Activated CD4-positive, alpha-beta T cell treated with anti-CD3 and anti-CD28 coated beads, Interleukin-2, amount 50 U/mL, for 24 hours (primary cell): ENCODE results near the gene GUCA1C.
A peak's percentile ranks its signal among the peaks of the same experiment; 100 is the strongest.

Source experiments
- DNase-seq, 2 donors: peaks; one replicate each; pipeline ENCODE4 v3.0.0-alpha.2; 2020; ENCODE audit warnings: low read depth in 1 of 2, low spot score in 1 of 2

The GUCA1C gene

GRCh38 chr3:108914774-108915641, 38.7 kb downstream of the GUCA1C start:
- peak; percentile 23 to 65 for DNase-seq

DNA sequence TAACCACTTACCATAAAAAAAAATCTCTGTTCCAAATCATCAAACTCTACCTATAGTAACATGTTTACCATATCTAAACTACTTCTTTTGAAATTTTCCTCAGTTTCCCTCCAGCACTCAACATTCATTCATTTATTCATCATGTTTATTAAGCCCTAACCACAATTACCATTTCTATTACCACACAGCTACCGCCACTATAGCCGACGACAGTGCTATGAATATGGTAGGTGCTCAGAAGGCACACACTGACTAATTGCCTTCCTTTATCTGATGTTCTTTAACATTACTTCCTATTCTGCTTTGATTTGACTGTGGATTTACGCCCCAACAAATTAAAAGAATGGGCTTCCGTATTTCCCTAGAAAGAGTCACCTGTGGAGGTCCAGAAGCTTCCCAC, 43.9 kb downstream of the GUCA1C start:
- no peak for DNase-seq

DNA sequence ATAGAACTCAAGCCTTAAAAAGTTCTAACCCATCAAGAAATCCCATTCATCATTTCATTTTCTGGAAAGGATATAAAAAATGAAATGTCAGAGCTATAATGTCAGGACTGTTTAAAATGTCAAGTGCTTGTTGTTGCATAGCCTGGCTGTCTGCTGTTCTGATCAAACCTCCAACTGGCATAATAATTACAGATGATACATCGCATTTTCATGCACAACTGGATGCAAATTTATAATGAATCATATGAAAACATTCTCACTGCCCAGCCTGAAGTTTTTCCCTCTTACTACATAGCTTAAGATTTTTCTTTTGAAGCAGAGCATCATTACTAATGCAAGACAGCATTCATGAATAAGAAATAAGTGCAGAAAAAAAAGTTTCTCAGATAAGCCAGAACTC, 46.5 kb downstream of the GUCA1C start:
- no peak for DNase-seq

GRCh38 chr3:108899530-108899929, 54.1 kb downstream of the GUCA1C start:
- no peak for DNase-seq

DNA sequence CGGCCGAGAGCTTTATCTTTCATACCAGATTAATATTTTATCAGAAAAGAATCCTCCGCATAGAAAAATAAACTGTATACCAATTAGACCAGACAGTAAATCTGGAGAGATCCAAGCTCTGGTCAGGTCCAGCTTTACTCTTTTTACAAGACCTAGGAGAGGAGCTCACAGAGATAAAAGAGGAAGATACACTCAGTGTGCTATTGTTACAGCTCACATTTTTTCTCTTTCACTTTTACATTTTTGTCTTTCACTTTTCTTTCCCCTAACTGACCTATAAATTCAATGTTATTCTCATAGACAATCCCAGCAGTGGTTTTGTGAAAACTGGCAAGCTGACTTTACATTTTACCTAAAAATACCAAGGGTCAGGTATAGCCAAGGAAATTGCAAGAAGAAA, 55.8 kb downstream of the GUCA1C start:
- no peak for DNase-seq

DNA sequence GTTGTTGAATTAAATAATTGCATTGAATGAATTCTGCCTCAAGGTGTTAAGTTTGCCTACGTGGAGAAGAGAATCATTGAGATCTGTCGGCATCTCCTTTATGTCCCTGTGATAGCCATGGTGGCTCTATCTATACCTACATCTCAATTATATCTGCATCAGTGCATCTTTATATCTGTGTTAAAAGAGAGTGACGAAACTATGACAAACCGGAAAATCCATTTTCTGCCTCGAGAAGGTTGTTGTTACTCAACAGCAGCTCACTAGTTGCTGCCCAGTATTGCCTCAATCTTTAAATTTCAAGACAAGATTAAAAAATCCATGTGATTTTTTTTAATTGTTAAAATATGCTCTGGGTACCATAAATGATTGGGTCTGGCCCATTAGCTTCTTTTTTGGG, 58.7 kb downstream of the GUCA1C start:
- no peak for DNase-seq

DNA sequence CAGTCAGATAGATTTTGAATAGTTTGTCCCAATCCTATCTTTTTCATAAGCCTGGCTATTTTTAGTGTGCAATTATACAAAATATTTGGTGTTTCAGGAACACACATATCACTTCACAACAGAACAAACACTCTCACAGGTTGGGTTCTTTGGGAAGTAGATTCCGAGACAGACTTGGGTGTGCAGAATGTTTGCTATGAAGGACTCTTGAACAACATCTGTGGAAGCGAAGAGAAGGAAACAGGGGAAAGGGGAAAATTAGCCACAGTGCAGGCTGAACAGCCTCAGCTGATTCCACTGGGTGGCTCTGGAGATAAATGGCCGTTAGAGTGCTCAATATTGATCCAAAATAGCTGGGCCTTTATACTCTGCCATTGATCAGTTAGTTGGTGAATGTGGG, 61.8 kb downstream of the GUCA1C start:
- no peak for DNase-seq

- DNase-seq: no peak
Measured at GRCh38 chr3:108887777-108888176, 65.9 kb downstream of the GUCA1C start.

DNA sequence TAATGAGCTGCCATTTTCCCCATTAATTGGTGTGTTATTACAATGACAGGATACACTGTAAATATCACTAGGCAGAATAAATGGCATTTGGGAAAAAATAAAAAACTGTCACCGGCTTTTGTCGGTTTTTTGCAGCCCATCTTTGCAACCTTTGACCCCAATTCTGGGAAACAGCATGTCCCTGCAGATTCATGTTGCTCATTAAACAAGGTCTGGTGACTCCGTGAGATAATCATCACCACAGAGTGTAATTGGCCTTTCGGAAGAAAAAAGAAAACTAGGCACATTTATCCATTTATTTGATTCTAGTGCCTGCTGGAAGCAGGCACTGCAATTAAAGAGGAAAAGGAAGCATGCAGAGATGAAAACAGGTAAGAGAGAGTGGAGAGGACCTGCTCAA, 66.6 kb downstream of the GUCA1C start:
- no peak for DNase-seq

GRCh38 chr3:108883373-108883772, 70.3 kb downstream of the GUCA1C start:
- DNase-seq: no peak

DNA sequence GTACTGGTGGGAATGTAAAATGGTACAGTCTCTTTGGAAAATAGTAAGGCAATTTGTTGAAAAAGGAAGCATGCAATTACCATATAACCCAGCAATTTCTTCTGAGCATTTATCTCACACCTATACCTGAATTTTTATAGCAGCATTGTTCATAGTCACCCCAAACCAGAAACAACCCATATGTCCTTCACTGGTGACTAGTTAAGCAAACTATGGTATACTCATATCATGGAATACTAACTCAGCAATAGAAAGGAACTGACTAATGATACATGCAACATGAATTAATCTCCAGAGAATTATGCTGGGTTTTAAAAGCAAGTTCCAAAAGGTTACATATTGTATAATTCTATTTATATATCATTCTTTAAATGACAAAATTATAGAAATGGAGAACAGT, 70.9 kb downstream of the GUCA1C start:
- no peak for DNase-seq

- DNase-seq: no peak
Measured at GRCh38 chr3:108879915-108880314, 73.8 kb downstream of the GUCA1C start.

- DNase-seq: no peak
Measured at GRCh38 chr3:108877901-108878300, 75.8 kb downstream of the GUCA1C start.

DNA sequence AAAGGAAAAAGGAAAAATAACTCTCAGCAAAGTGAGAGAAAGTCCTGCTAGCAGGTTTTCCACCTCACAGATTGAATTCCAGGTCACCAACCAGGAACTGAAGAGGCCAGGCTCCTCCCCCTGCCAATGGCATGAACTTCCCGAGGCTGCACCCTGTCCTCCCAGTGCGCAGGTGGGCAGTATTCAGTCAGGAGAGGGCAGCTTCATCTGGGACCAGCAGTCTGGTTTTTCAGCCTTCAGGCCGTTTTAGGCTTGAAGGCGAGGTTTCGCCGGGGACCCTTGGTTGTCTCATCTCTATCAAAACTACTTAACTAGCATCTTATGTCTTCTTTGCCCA, 89.9 kb downstream of the GUCA1C start:
- DNase-seq: no peak

DNA sequence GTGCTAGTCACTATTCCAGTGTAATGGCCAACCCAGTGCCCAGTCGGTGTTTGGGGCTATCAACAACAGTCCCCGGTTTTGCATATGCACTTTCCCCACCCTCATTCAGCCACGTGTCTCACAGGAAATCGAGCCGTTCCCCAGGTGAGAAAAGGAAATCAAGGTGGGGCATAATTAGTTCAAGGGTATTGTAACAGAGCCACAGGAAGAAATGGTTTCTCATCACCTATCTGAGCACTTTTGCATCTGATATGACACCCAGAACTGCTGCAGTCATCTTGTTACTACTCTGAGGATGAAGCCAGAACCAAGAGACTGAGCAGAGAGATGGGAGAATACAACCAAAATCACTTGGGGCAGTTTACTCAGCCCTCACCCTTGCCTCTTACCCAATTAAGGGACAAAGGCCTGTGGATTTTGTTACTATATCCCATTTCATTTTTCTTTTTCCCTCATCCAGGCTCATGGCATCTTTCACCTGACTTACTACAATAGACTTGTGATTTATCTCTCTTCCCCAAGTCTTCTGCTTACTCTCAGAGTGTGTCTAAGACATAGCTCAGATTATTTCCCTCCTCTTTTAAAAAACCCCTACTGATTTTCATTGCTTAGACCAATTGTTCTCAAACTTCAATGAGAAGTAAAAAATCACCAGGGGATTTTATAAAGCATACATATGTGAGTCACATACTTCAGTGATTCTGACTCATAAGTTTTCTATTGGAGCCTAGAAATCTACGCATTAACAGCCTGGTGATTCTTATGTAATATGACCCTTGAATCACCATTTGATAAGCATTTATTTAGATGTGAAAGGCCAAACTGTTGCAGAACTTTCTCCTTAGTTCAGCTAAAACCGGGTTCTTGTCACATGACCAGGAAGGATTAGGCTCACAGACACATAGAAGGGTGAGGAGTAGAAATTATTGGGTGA, 90.5 kb downstream of the GUCA1C start:
- no peak for DNase-seq

DNA sequence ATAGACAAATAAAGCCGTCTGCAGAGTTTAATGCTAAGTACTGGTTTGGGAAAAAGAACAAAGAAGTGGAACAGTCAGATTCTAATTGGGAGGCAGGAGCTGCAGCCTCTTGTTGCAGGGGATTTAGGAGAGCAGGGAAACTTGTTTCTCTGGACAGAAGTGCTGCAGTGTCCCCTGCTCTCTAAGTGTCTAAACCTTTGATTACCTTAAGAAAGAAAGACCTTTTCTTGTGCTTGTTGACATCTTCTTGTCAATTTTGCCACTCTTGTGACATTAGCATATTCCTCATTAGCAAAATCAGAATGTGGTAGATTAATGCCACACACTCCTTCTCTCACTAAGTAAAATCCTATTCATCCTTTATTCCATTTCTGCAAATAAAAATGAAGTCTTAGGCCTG, 92.3 kb downstream of the GUCA1C start:
- no peak for DNase-seq
